GM19025 (cell line): Measurements from ENCODE around the gene KCNQ1OT1.

Source experiments
- ATAC-seq: cut with Tn5 transposase; IDR thresholded peaks from one replicate; pipeline ENCODE4 v1.9.1; 2021; ENCODE audit warnings: mild to moderate bottlenecking, low read depth, moderate library complexity; ENCODE audit not compliant: unreplicated experiment

The KCNQ1OT1 gene

GRCh38 chr11:2704356-2704755 is 4.6 kb upstream of the KCNQ1OT1 start:
- ATAC-seq = no peak

- ATAC-seq = no peak
Measured at GRCh38 chr11:2703363-2704141, 3.8 kb upstream of the KCNQ1OT1 start.

GRCh38 chr11:2702771-2703362 is 3.1 kb upstream of the KCNQ1OT1 start:
- no peak for ATAC-seq

GRCh38 chr11:2701898-2702434 is 2.2 kb upstream of the KCNQ1OT1 start:
- no peak for ATAC-seq

GRCh38 chr11:2701230-2701629 is 1.4 kb upstream of the KCNQ1OT1 start:
- no peak for ATAC-seq

- ATAC-seq = peak; percentile 31
Measured at GRCh38 chr11:2700415-2701211, 819 bp upstream of the KCNQ1OT1 start.

- ATAC-seq = no peak
Measured at GRCh38 chr11:2699185-2699530, 636 bp downstream of the KCNQ1OT1 start.

GRCh38 chr11:2698386-2699184 is 1.2 kb downstream of the KCNQ1OT1 start:
- ATAC-seq = no peak

GRCh38 chr11:2697866-2698265 is 1.9 kb downstream of the KCNQ1OT1 start:
- no peak for ATAC-seq

GRCh38 chr11:2696455-2696854 is 3.3 kb downstream of the KCNQ1OT1 start:
- ATAC-seq = no peak

GRCh38 chr11:2694995-2695939 is 4.5 kb downstream of the KCNQ1OT1 start:
- ATAC-seq = no peak

GRCh38 chr11:2694495-2694894 is 5.3 kb downstream of the KCNQ1OT1 start:
- no peak for ATAC-seq

GRCh38 chr11:2693271-2694261 is 6.2 kb downstream of the KCNQ1OT1 start:
- ATAC-seq = no peak

- no peak for ATAC-seq
Measured at GRCh38 chr11:2691991-2692875, 7.6 kb downstream of the KCNQ1OT1 start.

GRCh38 chr11:2691355-2691761 is 8.4 kb downstream of the KCNQ1OT1 start:
- no peak for ATAC-seq

- no peak for ATAC-seq
Measured at GRCh38 chr11:2690596-2691354, 9.0 kb downstream of the KCNQ1OT1 start.
